NT2/D1 (cell line): ENCODE measurements around the gene TMCO5A.

Source experiments
- YY1 ChIP-seq: IDR thresholded peaks from 2 replicates; pipeline ENCODE4 v1.6.1; 2011; ENCODE audit not compliant: insufficient read length, insufficient read depth
- ZNF274 ChIP-seq: IDR thresholded peaks from 2 replicates; pipeline ENCODE4 v1.6.1; 2011; ENCODE audit warnings: mild to moderate bottlenecking, low read depth, low read length

GRCh38 chr15:37900326-37901221 lies 33.9 kb upstream of the TMCO5A start:
- TF ChIP-seq YY1 = no peak
- no peak for TF ChIP-seq ZNF274
